MG63 (cell line): ENCODE results near the gene ZNF17. TPM values are rescaled to one million over a fixed set of nuclear protein-coding genes. Genes with fewer than 3 reads are reported as not detected.
A peak's percentile ranks its signal among the peaks of the same experiment; 100 is the strongest.

Source experiments
- DNase-seq: peaks from one replicate; pipeline ENCODE4 v3.0.0-alpha.2; 2020
- H3K27me3 ChIP-seq: fragments of 250-450 bp; sonication (Bioruptor Pico); 2 replicates; pipeline ENCODE4 v1.5.1; 2020; ENCODE audit warnings: mild to moderate bottlenecking, moderate library complexity
- H3K36me3 ChIP-seq: fragments of 250-450 bp; sonication (Bioruptor Pico); 2 replicates; pipeline ENCODE4 v1.5.1; 2020; ENCODE audit warnings: mild to moderate bottlenecking, moderate library complexity
- H3K4me3 ChIP-seq: fragments of 250-450 bp; sonication (Bioruptor Pico); 2 replicates; pipeline ENCODE4 v1.5.1; 2020; ENCODE audit warnings: mild to moderate bottlenecking, moderate library complexity
- H3K9me3 ChIP-seq: fragments of 250-450 bp; sonication (Bioruptor Pico); 2 replicates; pipeline ENCODE4 v1.5.1; 2020; ENCODE audit warnings: mild to moderate bottlenecking, moderate library complexity
- total RNA-seq: library from RNA; depleted of rRNA; stranded (reverse); fragments of >200 nt; shearing (Covaris generic); gene quantifications from 2 replicates; pipeline ENCODE4 v1.2.3, GENCODE V29; 2014; ENCODE audit warnings: low replicate concordance

The ZNF17 gene
- total RNA-seq, 1 experiment from 2014 or later, result 7.9 TPM

GRCh38 chr19:57403737-57404563, 7.0 kb upstream of the ZNF17 start:
- DNase-seq, result no peak
- peaks cover 19% of the 10 kb centered on the region for H3K36me3 ChIP-seq
- H3K4me3 ChIP-seq, result no peak overlapping the region
- H3K27me3 ChIP-seq, result no peaks in the 10 kb centered on the region
- peaks cover 15% of the 10 kb centered on the region for H3K9me3 ChIP-seq

GRCh38 chr19:57406516-57407123, 4.3 kb upstream of the ZNF17 start:
- Histone ChIP-seq H3K27me3 (no peaks in the 10 kb centered on the region), H3K9me3 (no peaks in the 10 kb centered on the region), H3K36me3 (peaks cover 7% of the 10 kb centered on the region), H3K4me3 (no peak overlapping the region)
- peak; percentile 45 for DNase-seq

- Histone ChIP-seq H3K36me3 (peaks cover 55% of the 10 kb centered on the region), H3K9me3 (peaks cover 33% of the 10 kb centered on the region), H3K4me3 (no peak overlapping the region), H3K27me3 (no peaks in the 10 kb centered on the region)
- DNase-seq, result no peak
Observed at GRCh38 chr19:57419439-57419838, 8.5 kb downstream of the ZNF17 start.

GRCh38 chr19:57421037-57421436, 10.1 kb downstream of the ZNF17 start:
- peaks cover 50% of the 10 kb centered on the region for H3K36me3 ChIP-seq
- DNase-seq, result no peak

GRCh38 chr19:57434386-57435061, 23.6 kb downstream of the ZNF17 start:
- no peak for DNase-seq
- H3K4me3 ChIP-seq, result peak overlapping the region; percentile 93
- peaks cover 25% of the 10 kb centered on the region for H3K36me3 ChIP-seq
- no peaks in the 10 kb centered on the region for H3K27me3 ChIP-seq
- no peaks in the 10 kb centered on the region; the same call in 1 of the 2 replicates for H3K9me3 ChIP-seq

More at GRCh38 chr19:57421037-57421436, 10.1 kb downstream of the ZNF17 start:
- peaks cover 33% of the 10 kb centered on the region for H3K9me3 ChIP-seq
- no peaks in the 10 kb centered on the region for H3K27me3 ChIP-seq
- no peak overlapping the region for H3K4me3 ChIP-seq

- H3K27me3 ChIP-seq, result no peaks in the 10 kb centered on the region
- no peaks in the 10 kb centered on the region; the same call in 1 of the 2 replicates for H3K9me3 ChIP-seq
- H3K4me3 ChIP-seq, result peak within 1 kb of the TSS; percentile 93
- DNase-seq, result peak; percentile 99
- H3K36me3 ChIP-seq, result peaks cover 31% of the 10 kb centered on the region
Observed at GRCh38 chr19:57435062-57435978, 24.4 kb downstream of the ZNF17 start, which contains the start of gene ZNF749. Gene ZNF749 (plus strand): TSS chr19:57435325. CDS start chr19:57435579, 254 bp downstream.

- H3K9me3 ChIP-seq, result no peaks in the 10 kb centered on the region; the same call in 1 of the 2 replicates
- peaks cover 31% of the 10 kb centered on the region for H3K36me3 ChIP-seq
- no peak for DNase-seq
- H3K4me3 ChIP-seq, result peak overlapping the region; percentile 93
- no peaks in the 10 kb centered on the region for H3K27me3 ChIP-seq
Observed at GRCh38 chr19:57436417-57436816, 25.5 kb downstream of the ZNF17 start.

- DNase-seq, result no peak
- Histone ChIP-seq H3K4me3 (no peak overlapping the region), H3K36me3 (peaks cover 43% of the 10 kb centered on the region), H3K27me3 (no peaks in the 10 kb centered on the region), H3K9me3 (no peaks in the 10 kb centered on the region; the same call in 1 of the 2 replicates)
Observed at GRCh38 chr19:57437931-57438330, 27.0 kb downstream of the ZNF17 start.

GRCh38 chr19:57438925-57439324, 28.0 kb downstream of the ZNF17 start:
- H3K36me3 ChIP-seq, result peaks cover 53% of the 10 kb centered on the region
- no peak overlapping the region for H3K4me3 ChIP-seq
- no peaks in the 10 kb centered on the region for H3K27me3 ChIP-seq
- no peak for DNase-seq
- H3K9me3 ChIP-seq, result peaks cover 4% of the 10 kb centered on the region

GRCh38 chr19:57441979-57442752, 31.2 kb downstream of the ZNF17 start:
- Histone ChIP-seq H3K4me3 (no peak overlapping the region), H3K9me3 (peaks cover 10% of the 10 kb centered on the region), H3K27me3 (no peaks in the 10 kb centered on the region), H3K36me3 (peaks cover 68% of the 10 kb centered on the region)
- DNase-seq, result no peak

GRCh38 chr19:57443121-57443696, 32.2 kb downstream of the ZNF17 start:
- peaks cover 59% of the 10 kb centered on the region for H3K36me3 ChIP-seq
- no peak overlapping the region for H3K4me3 ChIP-seq
- DNase-seq, result no peak
- H3K27me3 ChIP-seq, result no peaks in the 10 kb centered on the region
- H3K9me3 ChIP-seq, result peaks cover 10% of the 10 kb centered on the region

- Histone ChIP-seq H3K4me3 (no peak overlapping the region), H3K36me3 (peaks cover 2% of the 10 kb centered on the region; the same call in 1 of the 2 replicates), H3K9me3 (peaks cover 12% of the 10 kb centered on the region), H3K27me3 (no peaks in the 10 kb centered on the region)
- no peak for DNase-seq
Observed at GRCh38 chr19:57452307-57452706, 41.3 kb downstream of the ZNF17 start.

- Histone ChIP-seq H3K27me3 (no peaks in the 10 kb centered on the region), H3K9me3 (peaks cover 39% of the 10 kb centered on the region), H3K4me3 (no peak overlapping the region), H3K36me3 (no peaks in the 10 kb centered on the region)
- DNase-seq, result no peak
Observed at GRCh38 chr19:57465680-57466381, 54.9 kb downstream of the ZNF17 start.

- H3K27me3 ChIP-seq, result no peaks in the 10 kb centered on the region
- no peaks in the 10 kb centered on the region for H3K36me3 ChIP-seq
- H3K4me3 ChIP-seq, result no peak overlapping the region
- no peak for DNase-seq
- peaks cover 38% of the 10 kb centered on the region for H3K9me3 ChIP-seq
Observed at GRCh38 chr19:57466489-57466888, 55.5 kb downstream of the ZNF17 start.
